HG03280 (cell line): ENCODE results near the gene KRTAP10-11.
"Not testable (repeated sequence)": the region's sequence is repeated elsewhere in the genome, so short reads cannot be mapped to it uniquely, and the experiment has no call there.

Experiments used
- ATAC-seq: cut with Tn5 transposase; IDR thresholded peaks from one replicate; pipeline ENCODE4 v1.9.1; 2021; ENCODE audit warnings: mild to moderate bottlenecking, moderate library complexity; ENCODE audit not compliant: unreplicated experiment

Gene KRTAP10-11

DNA sequence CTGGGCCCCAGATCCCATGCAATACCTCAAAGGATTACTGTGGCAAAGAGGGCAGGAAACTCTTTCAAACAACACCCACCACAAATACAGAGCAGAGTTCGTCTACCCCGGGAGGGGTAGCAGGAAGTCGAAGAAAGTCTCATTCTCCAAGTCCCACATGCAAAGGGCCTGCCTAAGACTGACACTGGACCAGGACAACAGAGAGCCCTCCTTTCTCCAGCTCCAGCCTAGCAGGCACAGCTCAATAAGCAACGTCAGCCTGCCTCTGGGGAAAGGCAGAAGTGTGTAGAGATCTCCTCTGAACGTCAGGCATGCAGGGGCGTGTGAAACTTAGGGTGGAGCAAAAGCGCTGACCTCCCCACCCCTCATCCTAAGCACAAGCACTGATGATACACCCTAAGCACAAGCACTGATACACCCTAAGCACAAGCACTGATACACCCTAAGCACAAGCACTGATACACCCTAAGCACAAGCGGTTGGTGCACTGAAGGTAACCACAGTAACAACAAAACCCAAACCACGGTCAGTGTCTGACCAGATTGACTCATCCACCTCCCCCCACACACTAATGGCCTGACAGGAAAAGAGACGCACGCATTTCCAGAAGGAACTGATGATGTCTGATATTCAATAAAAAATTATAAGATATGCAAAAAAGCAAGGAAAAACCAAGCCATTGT, 12.8 kb downstream of the KRTAP10-11 start:
- ATAC-seq: no peak

DNA sequence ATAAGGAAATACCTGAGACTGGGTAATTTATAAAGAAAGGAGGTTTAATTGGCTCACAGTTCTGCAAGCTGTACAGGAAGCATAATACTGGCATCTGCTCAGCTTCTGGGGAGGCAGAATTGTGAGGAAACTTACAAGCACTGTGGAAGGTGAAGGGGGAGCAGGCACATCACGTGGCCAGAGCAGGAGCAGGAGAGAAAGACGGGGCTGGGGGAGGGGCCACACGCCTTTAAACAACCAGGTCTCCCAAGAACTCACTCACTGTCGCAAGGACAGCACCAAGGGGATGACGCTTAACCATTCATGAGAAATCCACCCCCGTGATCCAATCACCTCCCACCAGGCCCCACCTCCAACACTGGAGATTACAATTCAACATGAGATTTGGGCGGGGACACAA, 15.4 kb downstream of the KRTAP10-11 start:
- ATAC-seq: not testable (repeated sequence)

- ATAC-seq: no peak
Measured at GRCh38 chr21:44664691-44665090, 18.5 kb downstream of the KRTAP10-11 start.

- ATAC-seq: no peak
Measured at GRCh38 chr21:44666401-44667320, 20.4 kb downstream of the KRTAP10-11 start, which contains the start of gene KRTAP12-2. KRTAP12-2 (minus strand) TSS chr21:44666927; CDS start chr21:44666886, 41 bp downstream.

- ATAC-seq: no peak
Measured at GRCh38 chr21:44667612-44668011, 21.4 kb downstream of the KRTAP10-11 start.

GRCh38 chr21:44670642-44671432, 24.6 kb downstream of the KRTAP10-11 start:
- ATAC-seq: no peak

DNA sequence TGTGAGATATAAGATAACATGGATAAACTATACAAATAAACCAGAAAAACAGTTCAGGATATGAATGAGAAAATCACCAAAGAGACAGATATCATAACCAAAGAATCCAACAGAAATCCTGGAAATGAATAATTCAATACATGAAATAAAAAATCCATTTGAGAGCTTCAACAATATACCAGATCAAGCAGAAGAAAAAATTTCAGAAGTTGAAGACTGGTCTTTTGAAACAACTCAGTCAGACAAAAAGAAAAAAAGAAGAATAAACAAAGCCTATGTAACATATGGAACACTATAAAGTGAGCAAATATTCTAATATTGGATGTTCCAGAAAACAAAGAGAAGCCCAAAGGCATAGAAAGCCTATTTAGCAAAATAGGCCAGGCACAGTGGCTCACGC, 25.7 kb downstream of the KRTAP10-11 start:
- ATAC-seq: no peak

GRCh38 chr21:44677881-44678280, 31.7 kb downstream of the KRTAP10-11 start:
- no peak for ATAC-seq

DNA sequence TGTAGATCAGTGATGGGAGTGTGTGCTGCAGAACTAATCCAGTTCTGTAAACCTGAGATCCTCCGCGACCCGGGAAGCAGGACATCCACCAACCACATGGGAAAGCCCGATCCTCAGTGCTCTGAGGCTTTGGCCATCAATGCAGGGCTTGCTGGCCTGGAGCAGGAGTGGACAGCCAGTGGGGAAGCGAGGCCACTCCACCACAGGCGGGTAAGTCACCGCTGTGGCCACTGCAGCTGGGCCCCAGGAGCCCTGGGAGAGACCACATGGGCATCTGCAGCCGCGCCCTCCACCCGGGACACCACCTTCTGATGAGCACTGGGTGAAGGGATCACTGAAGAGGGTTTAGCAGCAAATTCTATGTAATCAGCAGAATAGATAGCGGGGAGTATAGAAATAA, 34.9 kb downstream of the KRTAP10-11 start:
- ATAC-seq: no peak

- ATAC-seq: no peak
Measured at GRCh38 chr21:44681861-44682579, 35.8 kb downstream of the KRTAP10-11 start, which contains the start of gene KRTAP12-1. KRTAP12-1 (minus strand) TSS chr21:44682163; CDS start chr21:44682123, 40 bp downstream.

DNA sequence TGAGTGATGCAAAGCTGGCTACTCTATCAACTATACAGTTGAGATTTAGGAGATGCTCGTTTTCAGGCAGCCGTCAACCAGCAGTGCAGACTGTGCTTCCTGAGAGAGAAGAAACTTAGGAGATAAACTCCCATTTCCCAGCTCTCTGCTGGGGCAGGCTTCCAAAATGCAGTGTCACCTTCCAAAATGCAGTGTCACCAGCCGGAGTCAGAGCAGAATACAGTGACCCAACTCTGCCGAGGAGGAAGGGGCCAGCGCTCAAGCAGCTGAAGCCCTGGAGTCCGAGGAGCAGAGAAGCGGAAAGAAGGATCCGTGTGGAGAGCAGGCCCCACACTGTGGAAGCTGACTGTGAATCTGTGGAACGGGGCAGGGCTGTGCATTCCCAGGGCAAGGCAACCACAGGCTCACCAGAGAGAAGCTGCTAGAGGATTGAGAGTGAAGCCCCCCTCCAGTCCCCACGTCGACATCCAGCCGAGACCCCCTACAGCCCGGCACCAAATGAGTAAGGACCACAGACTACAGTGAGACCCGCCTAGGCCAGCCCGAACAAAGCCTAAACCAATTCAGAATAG, 36.5 kb downstream of the KRTAP10-11 start:
- ATAC-seq: no peak

GRCh38 chr21:44684077-44684476, 37.9 kb downstream of the KRTAP10-11 start:
- no peak for ATAC-seq

GRCh38 chr21:44684483-44684882, 38.3 kb downstream of the KRTAP10-11 start:
- ATAC-seq: no peak

- not testable (repeated sequence) for ATAC-seq
Measured at GRCh38 chr21:44685050-44685449, 38.8 kb downstream of the KRTAP10-11 start.

DNA sequence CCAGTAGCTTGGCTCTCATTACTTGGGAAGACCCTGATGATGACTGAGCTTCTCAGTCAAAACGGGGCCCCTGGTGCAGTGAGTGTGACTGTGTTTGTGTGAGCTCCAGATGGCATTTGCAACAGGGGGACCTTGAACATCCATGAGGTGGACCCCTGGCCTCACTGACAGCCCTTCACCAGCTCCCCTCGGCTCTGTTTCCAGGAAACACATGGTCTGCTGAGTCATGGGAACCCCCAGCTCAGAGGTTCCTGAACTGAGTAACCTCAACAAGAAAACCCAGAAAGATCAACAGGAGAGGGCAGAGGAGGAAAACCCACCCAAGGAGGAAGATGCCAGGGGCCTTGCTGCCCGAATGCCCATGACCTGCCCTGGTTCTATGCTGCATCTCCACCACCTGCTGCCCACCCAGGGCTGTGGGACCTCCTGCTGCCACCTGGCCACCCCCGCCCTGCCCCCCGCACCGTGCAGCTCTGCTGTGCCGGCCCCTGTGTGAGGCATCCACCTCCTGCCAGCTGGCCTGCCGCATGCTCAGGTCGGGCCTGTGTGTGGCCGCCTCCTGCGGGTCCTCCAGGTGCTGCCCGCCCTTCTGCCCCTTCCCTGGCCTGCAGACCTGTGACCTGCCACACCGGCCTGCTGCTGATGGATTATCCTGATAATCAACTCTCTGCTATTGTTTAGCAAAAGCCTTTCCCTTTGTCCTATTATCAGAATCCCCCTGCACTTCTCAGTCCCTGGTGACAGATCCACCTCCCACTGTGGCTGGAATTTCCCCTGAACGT, 40.0 kb downstream of the KRTAP10-11 start:
- ATAC-seq: no peak

GRCh38 chr21:44686843-44687561, 40.8 kb downstream of the KRTAP10-11 start:
- no peak for ATAC-seq

DNA sequence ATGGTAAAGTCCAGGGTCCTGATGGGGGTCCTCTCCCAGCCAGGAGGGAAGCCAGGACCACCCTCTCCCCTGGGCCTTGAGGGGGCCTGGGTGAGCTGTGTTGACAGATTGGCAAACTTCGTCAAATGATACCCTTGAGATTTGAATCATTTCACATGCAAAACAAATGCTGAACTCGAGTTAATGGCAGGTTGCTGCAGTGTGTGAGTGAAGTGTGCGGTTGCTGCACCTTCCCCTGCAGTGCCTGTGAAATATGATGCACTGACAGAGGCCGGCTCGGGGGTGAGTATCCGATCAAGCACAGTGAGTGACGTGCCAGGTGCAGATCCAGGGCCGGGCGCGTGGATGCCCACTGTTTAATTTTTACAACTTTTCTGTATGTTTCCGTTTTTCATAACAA, 41.5 kb downstream of the KRTAP10-11 start:
- ATAC-seq: no peak

GRCh38 chr21:44689740-44690139, 43.5 kb downstream of the KRTAP10-11 start:
- not testable (repeated sequence) for ATAC-seq

- no peak for ATAC-seq
Measured at GRCh38 chr21:44691686-44692085, 45.5 kb downstream of the KRTAP10-11 start.
